HG02943 (cell line): Measurements from ENCODE around the gene TOLLIP.

Source experiments
- ATAC-seq: cut with Tn5 transposase; IDR thresholded peaks from one replicate; pipeline ENCODE4 v1.9.1; 2021; ENCODE audit warnings: mild to moderate bottlenecking, low read depth, moderate library complexity; ENCODE audit not compliant: unreplicated experiment

The TOLLIP gene

DNA sequence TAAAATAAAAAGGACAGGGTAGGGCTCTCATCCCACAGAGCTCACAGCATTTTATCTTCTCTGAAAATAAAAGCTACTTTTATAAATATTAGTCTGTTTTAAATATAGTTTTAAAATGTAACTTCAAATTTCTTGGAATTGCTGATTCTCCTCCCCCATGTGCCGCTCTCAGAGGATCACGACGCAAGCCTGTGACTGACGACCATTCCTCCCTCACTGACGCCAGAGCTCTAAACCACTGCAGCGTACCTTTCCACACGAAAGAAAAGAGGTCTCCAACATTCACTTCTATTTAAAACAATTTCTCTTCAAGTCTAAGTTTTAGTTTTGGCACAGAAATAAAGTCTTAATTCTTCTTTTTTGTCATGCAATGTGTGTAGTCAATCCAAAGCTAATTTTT lies 9.3 kb downstream of the TOLLIP start:
- ATAC-seq: no peak

DNA sequence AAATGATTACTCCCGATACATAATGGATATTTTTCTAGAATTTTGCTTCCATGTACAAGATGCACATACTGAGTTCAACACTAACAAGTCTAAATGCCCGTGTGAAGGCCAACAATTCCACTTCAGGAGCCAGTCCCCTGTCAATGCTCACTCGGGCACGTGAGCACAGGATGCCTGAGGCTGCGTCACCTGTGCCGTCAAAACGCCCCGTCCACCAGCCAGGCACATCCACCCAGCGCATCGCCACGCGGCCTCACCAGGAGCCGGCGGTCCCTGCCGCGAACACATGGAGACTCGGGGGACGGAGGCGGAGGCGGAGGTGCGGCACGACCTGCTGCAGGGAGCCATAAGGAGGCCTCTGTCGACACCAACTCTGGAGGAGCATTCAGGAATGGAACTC lies 9.8 kb downstream of the TOLLIP start:
- no peak for ATAC-seq

GRCh38 chr11:1298695-1299492 lies 10.5 kb downstream of the TOLLIP start:
- ATAC-seq: no peak

GRCh38 chr11:1297576-1298473 lies 11.6 kb downstream of the TOLLIP start:
- ATAC-seq: no peak

- no peak for ATAC-seq
Observed at GRCh38 chr11:1297011-1297575, 12.3 kb downstream of the TOLLIP start.

DNA sequence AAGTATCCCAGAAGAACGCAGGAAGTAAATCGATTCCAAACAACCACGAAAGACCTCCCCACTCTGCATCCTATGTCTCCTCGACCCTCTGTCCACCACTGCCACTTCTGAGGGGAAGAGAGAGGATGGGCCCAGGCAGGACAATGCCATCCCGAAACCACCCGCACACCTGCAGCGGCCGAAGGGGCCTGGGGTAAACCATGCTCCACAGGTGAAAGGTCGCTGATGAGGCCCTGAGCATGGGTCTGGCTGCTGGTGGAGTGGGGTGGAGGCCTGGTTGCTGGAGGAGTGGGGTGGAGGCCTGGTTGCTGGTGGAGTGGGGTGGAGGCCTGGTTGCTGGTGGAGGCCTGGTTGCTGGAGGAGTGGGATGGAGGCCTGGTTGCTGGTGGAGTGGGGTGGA lies 13.1 kb downstream of the TOLLIP start:
- ATAC-seq: no peak

DNA sequence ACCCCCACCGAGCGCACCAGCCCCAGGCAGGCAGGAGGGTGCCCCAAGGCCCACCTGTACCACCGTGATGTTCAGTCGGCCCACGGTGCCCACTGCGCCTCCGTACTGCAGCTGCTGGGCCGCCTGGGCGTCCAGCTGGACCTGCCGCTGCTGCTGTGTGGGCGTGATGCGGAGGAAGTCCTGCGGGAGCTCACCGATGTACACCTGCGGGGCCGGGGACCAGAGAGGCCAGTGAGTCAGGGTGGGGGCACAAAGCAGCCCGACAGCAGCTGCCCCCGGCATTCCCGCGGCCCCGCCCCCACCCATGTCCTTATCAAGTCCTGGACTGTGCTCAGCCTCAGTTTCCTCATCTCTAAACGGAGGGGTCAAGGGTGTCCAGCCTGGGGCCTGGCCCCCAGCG lies 13.8 kb downstream of the TOLLIP start:
- no peak for ATAC-seq

- no peak for ATAC-seq
Observed at GRCh38 chr11:1295086-1295485, 14.3 kb downstream of the TOLLIP start.

DNA sequence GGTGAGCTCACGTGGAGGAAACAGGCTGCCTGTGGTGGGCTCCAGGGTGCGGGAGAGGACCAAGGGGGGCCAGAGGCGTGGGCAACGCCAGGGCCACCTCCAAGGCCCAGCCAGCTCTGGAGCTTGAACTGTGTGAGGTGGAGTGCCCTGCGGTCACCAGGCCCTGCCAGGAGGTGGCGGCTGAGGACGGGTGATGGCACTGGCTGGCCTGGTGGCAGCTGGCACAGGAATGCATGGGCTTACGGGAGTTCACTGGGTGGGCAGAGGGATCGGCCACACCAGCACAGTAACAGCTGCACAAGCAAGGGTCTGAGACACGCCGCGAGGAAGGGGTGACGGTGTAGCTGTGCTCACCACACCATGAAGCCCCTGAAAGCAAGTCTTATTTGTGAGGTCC lies 15.8 kb downstream of the TOLLIP start:
- no peak for ATAC-seq

DNA sequence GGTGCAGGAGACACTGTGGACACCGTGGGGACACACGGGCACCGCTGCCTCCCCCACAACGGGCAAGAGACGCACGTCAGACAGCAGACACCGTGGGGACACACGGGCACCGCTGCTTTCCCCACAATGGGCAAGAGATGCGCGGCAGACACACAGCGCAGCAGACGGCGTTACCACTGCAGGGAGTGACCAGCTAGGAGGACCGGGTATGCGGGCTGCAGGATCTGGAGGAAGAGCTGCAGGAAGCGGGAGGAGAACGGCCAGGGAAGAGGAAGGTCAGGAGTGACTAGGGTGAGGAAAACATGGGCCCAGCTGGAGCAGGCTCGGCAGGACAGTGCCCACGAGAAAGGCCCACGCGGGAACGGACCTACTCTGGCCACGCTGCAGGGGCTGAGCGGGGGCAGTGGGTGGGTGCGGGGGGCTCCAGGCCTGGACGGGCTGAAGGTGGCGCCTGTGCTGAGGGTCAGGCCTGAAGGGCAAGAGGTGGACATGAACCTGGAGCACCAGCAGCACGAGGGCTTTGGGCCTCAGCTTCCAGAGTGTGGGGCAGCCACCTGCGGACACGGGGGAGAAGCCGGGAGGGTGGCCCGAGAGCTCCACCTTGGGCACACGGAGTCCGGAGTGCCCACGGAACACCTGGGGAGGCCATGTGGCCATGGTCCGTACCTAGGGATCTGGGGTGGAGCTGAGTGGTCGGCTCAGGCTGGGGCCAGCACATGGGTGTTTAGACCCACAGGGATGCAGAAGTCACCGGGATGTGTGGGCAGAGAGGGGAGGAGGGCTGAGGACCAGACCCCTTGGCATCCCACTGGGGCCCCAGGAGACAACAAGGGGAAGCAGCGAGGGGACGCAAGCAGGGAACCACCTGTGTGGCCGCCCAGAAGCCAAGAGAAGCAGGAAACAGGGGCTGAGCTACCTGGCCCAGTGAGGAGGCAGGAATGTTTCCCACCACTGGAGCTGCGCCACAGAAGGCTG lies 16.5 kb downstream of the TOLLIP start:
- no peak for ATAC-seq

- no peak for ATAC-seq
Observed at GRCh38 chr11:1292018-1292643, 17.3 kb downstream of the TOLLIP start.

GRCh38 chr11:1291295-1292017 lies 18.0 kb downstream of the TOLLIP start:
- ATAC-seq: no peak

DNA sequence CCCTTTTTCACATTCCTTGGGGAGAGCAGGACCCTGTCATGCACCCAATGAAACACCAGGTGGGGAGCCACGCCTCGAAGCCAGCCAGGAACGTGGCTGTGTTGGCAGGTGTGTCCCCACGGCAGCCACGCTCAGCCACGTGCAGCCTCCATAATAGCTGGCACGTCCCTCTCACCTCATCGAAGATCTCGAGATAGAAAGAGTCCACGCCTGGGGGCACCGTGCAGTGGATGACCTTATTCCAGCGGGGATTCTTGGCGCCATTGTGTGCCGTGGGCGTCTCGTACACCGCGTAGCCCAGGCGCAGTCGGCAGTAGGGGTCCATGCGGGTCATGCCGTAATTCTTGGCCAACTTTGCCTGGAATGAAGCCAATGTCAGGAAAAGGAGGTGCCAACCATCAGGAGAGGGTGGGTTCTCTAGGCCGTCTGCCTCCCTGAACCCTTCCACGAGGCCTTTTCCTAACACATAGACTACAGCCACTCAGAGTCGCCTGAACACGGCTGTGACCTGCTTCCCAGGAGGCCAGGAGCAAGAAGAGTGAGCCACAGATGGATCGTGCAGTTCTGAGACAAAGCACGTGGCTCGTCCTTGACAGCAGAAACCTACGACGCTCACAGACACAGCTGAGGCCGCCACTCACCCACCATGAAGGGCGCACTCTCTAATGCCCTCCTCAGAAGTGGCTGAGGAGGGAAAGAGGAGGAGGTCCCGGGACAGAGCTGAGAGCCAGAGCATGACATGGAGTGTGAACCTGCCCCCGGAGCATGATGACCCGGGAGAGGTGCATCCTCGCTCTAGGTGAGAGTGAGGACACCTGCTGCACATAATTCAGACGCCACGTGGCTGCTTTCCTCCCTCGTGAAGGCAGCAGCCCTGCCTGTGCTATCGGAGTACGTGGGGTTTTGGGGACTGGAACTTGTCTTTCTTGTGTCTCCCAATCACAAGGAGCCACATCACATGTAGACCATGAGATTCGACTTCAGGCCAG lies 19.1 kb downstream of the TOLLIP start:
- ATAC-seq: no peak

DNA sequence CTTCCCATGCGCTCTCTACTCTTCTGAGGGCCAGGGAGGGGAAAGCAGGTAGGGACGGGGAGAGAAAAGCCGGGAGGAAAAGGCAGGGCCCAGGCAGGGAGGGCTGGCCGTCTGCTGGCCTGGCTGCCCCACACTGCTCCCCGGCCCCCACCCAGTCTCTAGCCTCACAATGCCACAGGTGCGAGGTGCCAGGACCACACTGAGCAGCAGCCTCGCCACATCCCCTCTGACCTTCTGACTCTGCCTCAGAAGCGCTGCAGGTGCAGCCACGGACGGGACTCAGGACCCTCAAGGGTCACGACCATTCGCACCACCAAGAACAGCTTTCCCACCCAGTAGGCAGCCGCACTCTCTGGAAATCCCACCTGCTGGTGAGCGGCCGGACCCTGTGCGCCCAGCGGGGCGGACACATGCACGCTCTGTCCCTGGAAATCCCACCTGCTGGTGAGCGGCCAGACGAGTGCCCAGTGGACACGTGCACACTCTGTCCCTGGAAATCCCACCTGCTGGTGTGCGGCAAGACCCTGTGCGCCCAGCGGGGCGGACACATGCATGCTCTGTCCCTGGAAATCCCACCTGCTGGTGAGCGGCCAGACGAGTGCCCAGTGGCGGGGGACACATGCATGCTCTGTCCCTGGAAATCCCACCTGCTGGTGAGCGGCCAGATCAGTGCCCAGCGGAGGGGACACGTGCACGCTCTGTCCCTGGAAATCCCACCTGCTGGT lies 20.1 kb downstream of the TOLLIP start:
- no peak for ATAC-seq

DNA sequence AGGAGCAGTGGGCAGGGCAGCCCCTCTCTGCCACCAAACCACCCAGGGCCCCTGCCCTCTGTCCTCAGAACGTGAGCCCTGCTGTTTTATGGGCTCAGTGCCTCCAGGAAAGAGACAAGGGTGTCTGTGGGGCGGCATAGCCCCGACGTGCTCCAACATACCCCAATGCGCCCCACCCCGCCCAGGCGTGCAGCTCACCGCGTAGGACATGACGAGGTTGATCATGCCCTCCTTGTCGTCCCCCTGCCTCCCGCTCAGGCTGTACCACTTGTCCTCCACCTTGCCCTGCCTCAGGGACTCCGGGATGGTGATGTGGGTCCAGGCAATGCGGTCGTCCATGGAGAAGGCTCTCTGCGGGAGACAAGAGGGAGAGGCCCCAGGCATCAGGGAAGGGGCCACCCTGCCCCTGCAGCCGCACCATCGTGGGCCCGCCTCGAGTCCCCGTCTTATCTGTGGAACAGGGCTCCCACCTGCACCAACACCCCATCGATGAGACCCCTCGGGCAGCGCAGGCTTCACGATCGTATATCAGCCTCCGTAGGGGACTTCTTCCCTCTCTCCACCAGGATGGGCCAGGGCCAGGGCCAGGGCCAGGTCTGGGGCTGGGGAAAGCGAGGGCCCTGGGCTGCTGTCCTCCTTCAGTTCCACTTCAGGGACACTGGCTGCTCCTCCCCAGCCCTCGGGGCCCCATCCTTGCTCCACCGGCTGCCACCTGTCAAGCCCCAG lies 20.8 kb downstream of the TOLLIP start:
- ATAC-seq: no peak

GRCh38 chr11:1287928-1288327 lies 21.5 kb downstream of the TOLLIP start:
- ATAC-seq: no peak

- no peak for ATAC-seq
Observed at GRCh38 chr11:1285876-1286275, 23.6 kb downstream of the TOLLIP start.
